Stimulated activated CD4-positive, alpha-beta T cell treated with anti-CD3 and anti-CD28 coated beads, TNF-alpha, amount 100 ng/mL, for 1 hour (primary cell): ENCODE results near the gene DSC1.
"Not testable (repeated sequence)": the region's sequence is repeated elsewhere in the genome, so short reads cannot be mapped to it uniquely, and the experiment has no call there.

Experiments used
- DNase-seq, 3 donors: peaks; one replicate each; pipeline ENCODE4 v3.0.0-alpha.2; 2020; ENCODE audit warnings: low read depth in 3 of 3, low spot score in 1 of 3

Gene DSC1

GRCh38 chr18:31177369-31177768, 14.7 kb upstream of the DSC1 start:
- not testable (repeated sequence) for DNase-seq

GRCh38 chr18:31176531-31176930, 13.9 kb upstream of the DSC1 start:
- no peak for DNase-seq

GRCh38 chr18:31171144-31171839, 8.6 kb upstream of the DSC1 start:
- DNase-seq, result no peak

GRCh38 chr18:31170335-31170734, 7.7 kb upstream of the DSC1 start:
- DNase-seq, result no peak

GRCh38 chr18:31162419-31162793, 250 bp downstream of the DSC1 start:
- no peak for DNase-seq

GRCh38 chr18:31161757-31162418, 768 bp downstream of the DSC1 start:
- no peak for DNase-seq

- no peak for DNase-seq
Observed at GRCh38 chr18:31156821-31157763, 5.6 kb downstream of the DSC1 start.

GRCh38 chr18:31155498-31155897, 7.2 kb downstream of the DSC1 start:
- no peak for DNase-seq

GRCh38 chr18:31154181-31154580, 8.5 kb downstream of the DSC1 start:
- DNase-seq, result no peak

GRCh38 chr18:31149351-31149750, 13.3 kb downstream of the DSC1 start:
- no peak for DNase-seq

- no peak for DNase-seq
Observed at GRCh38 chr18:31148600-31148999, 14.1 kb downstream of the DSC1 start.

GRCh38 chr18:31146809-31147208, 15.8 kb downstream of the DSC1 start:
- DNase-seq, result no peak

GRCh38 chr18:31143025-31143424, 19.6 kb downstream of the DSC1 start:
- no peak for DNase-seq

GRCh38 chr18:31138709-31139108, 23.9 kb downstream of the DSC1 start:
- DNase-seq, result no peak

- no peak for DNase-seq
Observed at GRCh38 chr18:31134988-31135529, 27.6 kb downstream of the DSC1 start.

- no peak for DNase-seq
Observed at GRCh38 chr18:31129398-31130115, 33.1 kb downstream of the DSC1 start.

GRCh38 chr18:31125878-31126277, 36.8 kb downstream of the DSC1 start:
- no peak for DNase-seq

GRCh38 chr18:31123125-31123524, 39.5 kb downstream of the DSC1 start:
- DNase-seq, result not testable (repeated sequence)

- no peak for DNase-seq
Observed at GRCh38 chr18:31120594-31120993, 42.1 kb downstream of the DSC1 start.

GRCh38 chr18:31116853-31117595, 45.6 kb downstream of the DSC1 start:
- DNase-seq, result no peak
